CD4-positive, alpha-beta T cell treated with Interleukin-21 for 1 hour (primary cell): ENCODE measurements around the gene TM6SF1.
A peak's percentile ranks its signal among the peaks of the same experiment; 100 is the strongest.
"Not testable (repeated sequence)": the region's sequence is repeated elsewhere in the genome, so short reads cannot be mapped to it uniquely, and the experiment has no call there.

Source experiments
- DNase-seq: peaks from one replicate; pipeline ENCODE4 v3.0.0-alpha.2; 2020

The TM6SF1 gene

DNA sequence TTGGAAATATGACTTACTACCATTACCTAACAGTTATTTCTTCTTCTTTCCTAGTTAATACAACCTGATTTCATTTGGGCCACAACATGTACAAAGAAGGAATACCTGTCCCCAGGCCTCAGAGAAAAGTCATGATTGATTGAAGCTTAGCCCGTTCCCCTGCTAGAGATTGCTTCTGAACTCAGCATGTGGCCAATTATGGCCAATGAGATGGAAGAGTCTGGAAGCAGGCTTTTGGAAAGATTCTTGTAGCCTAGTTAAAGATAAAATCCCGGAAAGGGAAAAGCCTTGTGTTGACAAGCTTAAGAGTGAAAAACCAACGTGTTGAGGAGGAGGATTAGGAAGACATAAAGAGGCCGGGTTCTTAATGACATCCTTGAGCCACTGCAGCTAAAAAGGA lies 17.0 kb upstream of the TM6SF1 start:
- DNase-seq: no peak

DNA sequence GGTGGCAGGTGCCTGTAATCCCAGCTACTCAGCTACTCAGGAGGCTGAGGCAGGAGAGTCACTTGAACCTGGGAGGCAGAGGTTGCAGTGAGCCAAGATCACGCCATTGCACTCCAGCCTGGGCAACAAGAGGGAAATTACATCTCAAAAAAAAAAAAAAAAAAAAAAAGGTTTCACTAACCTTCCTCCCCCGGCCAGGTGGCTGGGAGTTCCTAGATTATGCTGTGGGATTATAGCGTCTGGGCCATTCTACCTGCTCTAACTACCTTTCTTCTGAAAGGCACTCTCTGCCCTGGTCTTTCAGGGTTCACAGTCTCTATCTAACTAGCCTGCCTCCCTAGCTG lies 15.5 kb upstream of the TM6SF1 start:
- not testable (repeated sequence) for DNase-seq

- peak; percentile 3 for DNase-seq
Observed at GRCh38 chr15:83092309-83092976, 15.0 kb upstream of the TM6SF1 start.

GRCh38 chr15:83094583-83094982 lies 12.9 kb upstream of the TM6SF1 start:
- no peak for DNase-seq

DNA sequence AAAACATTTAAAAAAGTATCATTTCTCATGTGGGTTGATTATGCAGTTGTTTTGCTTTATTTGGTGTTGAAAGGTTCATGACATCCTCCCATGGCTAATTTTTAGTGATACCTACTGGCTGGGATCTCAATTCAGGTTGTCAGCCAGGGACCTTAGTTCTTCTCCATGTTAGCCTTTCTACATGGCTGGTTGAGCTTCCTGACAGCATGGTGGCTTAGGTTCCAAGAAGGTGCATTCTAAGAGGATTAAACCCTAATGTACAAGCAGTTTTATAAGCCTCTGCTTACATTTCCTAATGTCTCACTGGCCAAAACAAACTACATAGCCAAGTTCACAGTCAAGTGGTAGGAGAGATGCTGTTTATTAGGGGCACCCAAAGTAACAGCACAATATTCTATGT lies 9.4 kb upstream of the TM6SF1 start:
- DNase-seq: no peak

DNA sequence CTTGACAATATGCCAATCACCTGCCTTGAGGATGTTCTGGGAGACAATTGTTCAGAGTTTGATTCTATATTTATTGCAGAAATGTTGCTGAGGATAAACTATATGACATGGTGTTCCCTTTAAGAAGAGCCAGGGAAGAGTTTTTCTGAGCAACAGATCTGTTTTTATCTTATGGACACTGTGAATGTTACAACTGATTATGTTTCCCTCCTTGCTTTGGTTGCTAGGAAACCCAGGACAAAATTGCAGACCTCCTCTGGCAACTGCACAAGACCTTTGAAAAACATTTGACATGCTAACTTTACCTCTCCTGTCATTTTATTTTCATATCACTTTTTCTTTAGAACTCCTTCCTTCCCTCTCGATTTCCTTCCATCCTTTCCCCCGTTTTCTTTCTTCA lies 8.2 kb upstream of the TM6SF1 start:
- DNase-seq: no peak

GRCh38 chr15:83100097-83100646 lies 7.3 kb upstream of the TM6SF1 start:
- no peak for DNase-seq

- no peak for DNase-seq
Observed at GRCh38 chr15:83102346-83102745, 5.1 kb upstream of the TM6SF1 start.

DNA sequence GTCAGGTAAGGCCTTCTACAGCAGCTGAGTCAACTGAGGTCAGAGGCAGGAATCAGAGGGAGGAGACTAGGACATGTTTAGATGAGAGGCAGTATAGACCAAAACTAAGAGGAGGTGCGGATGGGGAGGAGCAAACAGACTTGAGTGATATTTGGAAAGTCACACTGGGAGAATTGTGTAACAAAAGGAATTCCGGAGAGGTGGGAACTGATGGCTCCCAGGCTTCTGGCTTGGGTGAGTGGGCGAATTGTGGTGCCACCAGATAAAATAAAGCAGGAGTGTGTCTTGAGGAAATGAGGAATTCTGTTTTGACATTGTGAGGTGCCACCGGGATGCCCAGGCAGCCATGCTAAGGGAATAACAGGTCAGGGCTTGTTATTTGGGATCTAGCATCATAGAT lies 3.3 kb upstream of the TM6SF1 start:
- DNase-seq: no peak

- no peak for DNase-seq
Observed at GRCh38 chr15:83105440-83105839, 2.0 kb upstream of the TM6SF1 start.

DNA sequence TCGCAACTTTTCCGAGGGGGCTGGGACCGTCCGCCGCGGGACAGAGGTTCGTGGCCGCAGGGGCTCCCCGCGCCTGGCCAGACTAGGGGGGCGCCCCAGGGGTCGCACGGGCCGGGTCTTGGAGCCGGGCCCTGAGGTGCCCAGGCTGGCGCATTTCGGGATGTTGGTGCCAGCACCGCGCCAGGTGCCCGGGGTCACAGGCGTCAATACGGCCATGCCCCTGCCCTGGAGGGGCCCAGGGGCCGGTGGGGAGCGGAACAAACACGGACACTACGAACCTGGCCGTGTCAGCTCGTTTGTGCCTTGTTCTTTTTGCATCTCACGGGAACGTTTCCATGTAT lies 366 bp downstream of the TM6SF1 start:
- no peak for DNase-seq

- DNase-seq: peak; percentile 30
Observed at GRCh38 chr15:83108266-83109219, 1.1 kb downstream of the TM6SF1 start.

GRCh38 chr15:83109532-83109931 lies 2.1 kb downstream of the TM6SF1 start:
- no peak for DNase-seq

- no peak for DNase-seq
Observed at GRCh38 chr15:83110381-83110780, 2.9 kb downstream of the TM6SF1 start.

DNA sequence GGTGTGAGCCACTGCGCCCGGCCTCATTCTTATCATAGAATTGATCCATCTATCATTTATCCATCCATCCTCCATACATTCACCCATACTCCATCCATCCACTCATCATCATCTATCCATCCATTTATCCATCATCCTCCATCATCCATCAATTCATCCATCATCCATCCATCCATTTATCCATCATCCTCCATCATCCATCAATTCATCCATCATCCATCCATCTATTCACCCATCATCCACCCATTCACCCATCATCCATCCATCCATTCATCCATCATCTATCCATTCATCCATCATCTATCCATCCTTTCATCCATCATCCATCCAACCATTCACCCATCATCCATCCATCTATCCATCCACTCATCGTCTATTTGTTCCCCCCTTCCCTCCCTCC lies 3.7 kb downstream of the TM6SF1 start:
- no peak for DNase-seq

DNA sequence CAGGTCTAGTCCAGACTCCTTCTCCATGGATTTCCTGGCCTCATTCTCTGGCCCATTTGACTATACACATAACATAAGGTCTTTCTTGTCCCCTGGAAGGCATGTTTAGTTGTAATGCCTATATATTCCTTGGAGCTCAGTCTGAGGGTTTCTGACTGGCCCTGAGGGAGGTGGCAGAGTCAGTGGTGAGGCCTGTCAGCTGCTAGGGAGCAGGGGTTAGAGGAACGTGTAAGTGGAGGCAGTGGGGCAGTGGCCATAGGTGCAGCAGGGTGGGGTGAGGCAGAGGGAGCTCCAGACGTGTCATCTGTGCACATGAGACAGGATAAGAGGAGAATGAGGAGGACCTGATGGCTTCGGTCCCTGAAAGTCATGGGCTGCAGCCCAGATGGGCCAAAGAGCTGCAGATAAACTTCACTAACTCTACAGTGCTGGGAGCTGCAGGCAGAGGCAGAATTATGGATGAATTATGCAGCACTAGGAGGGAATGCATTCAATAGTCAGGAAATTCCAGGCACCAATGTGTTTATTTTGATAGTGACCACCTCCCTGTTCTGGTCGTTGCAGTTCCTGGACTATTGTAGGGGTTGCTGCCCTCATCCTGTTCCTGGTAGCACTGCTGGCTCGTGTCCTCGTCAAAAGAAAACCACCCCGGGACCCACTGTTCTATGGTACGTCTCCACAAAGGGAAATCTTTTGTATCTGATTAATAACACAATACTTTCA lies 4.9 kb downstream of the TM6SF1 start:
- no peak for DNase-seq

- no peak for DNase-seq
Observed at GRCh38 chr15:83112956-83113299, 5.5 kb downstream of the TM6SF1 start.

DNA sequence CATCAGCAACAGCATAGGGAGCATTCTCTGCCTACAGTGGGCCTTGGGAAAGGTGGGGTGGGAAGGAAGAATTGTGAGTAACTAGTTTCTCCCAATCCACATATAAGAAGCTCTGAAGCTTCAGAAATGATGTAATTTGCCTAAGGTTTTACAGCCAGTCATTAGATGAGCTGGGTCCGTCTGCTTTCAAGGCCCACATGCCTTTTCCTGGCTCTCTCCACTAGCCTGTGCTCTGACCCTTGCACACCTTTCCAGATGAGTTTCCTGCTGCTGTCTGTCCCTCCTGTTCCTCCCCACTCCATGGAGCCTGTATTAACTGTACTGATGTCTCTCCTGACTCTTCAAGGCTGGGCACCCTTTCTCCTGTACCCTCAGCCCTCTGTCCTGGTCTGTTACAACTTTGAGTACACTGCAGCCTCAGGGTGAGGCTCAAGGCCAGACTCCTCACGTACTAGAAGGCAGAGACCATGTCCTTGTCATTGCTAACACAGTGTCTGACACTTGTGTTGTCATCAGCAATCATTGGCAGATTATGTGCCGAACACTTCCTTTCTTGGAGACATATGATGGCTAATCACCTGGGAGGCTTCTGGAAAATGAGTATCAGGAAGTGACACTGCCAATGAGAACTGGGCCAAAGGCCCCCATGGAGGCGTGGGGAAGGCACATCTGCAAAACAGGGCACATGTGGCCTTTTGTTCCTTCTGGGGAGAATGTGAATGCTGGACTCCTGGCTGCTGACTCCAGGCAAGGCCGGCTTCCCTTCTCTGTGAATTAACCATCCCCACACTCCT lies 6.6 kb downstream of the TM6SF1 start:
- DNase-seq: no peak

DNA sequence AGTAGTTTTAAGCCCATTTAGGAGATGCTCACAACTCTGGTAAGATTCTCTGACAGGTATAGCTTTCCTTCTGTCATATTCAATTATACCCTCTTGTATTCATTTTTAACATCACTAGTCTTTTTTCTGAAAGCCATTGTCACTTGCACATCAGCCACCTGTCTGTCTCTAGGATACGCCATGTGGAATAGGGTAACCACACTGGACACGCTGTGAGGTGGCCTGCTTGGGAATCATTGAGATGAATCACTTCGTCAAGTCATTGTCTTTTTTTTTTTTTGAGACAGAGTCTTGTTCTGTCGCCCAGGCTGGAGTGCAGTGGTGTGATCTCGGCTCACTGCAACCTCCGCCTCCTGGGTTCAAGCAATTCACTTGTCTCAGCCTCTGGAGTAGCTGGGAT lies 7.4 kb downstream of the TM6SF1 start:
- DNase-seq: no peak

- DNase-seq: no peak
Observed at GRCh38 chr15:83115410-83115809, 8.0 kb downstream of the TM6SF1 start.

GRCh38 chr15:83115831-83116565 lies 8.6 kb downstream of the TM6SF1 start:
- no peak for DNase-seq

DNA sequence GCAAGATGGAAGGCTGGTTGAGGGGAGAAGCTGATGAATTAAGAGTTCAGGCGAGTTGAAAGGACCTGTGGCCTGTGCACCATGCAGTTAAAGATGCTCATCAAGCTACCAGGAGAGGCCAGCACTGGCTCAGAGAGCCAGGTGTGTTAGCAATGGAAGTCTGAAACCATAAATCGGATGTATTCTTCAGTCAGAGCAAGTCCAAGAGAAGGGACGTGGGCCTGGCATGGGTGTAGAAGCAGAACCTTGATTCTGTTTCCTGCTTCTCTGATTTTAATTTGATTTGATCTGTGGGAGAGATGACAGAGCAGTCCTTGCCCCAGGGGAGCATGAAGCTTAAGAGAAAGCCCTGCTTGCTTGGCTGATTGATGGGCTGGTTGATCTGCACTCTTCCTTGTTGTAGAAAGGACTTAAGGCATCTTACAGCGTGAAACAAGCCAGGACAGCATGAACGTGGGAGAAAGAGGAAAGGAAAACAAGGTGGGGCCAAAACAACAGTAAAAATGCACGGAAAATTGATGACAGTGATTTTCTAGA lies 10.9 kb downstream of the TM6SF1 start:
- no peak for DNase-seq
